K562 (cell line): Measurements from ENCODE around the gene CLHC1. TPM values are rescaled to one million over a fixed set of nuclear protein-coding genes. Genes with fewer than 3 reads are reported as not detected.

ENCODE experiments used
- ATF6 ChIP-seq: sonication (generic); formaldehyde crosslinking; IDR thresholded peaks from 2 replicates; pipeline ENCODE4 v1.4.0; 2020; ENCODE audit warnings: mild to moderate bottlenecking, missing genetic modification reagents
- BCOR ChIP-seq: fragments of 450-650 bp; IDR thresholded peaks from 2 replicates; pipeline ENCODE4 v1.6.1; 2016
- CGGBP1 ChIP-seq: fragments of 250-450 bp; sonication (Bioruptor Pico); IDR thresholded peaks from 2 replicates; pipeline ENCODE4 v1.9.0; 2021; ENCODE audit warnings: mild to moderate bottlenecking
- ELF1 ChIP-seq: fragments of 200-800 bp; sonication (Bioruptor generic); IDR thresholded peaks from 2 replicates; pipeline ENCODE4 v1.6.1; 2016; ENCODE audit warnings: missing genetic modification characterization, missing compliant biosample characterization
- EP300 ChIP-seq: IDR thresholded peaks from 2 replicates; pipeline ENCODE4 v1.6.1; 2012; ENCODE audit warnings: low read length, improper control_type of control experiment
- FOXJ2 ChIP-seq: fragments of 200-800 bp; sonication (Bioruptor generic); IDR thresholded peaks from 2 replicates; pipeline ENCODE4 v1.6.1; 2016; ENCODE audit warnings: missing genetic modification characterization, missing compliant biosample characterization
- HDAC1 ChIP-seq, 2 experiments: fragments of 450-650 bp; IDR thresholded peaks; 2 replicates each; pipeline ENCODE4 v1.6.1; 2016 to 2017; ENCODE audit warnings: inconsistent platforms in 1 of 2, mild to moderate bottlenecking in 1 of 2, moderate library complexity in 1 of 2
- HNRNPLL ChIP-seq: fragments of 200-400 bp; formaldehyde crosslinking; IDR thresholded peaks from 2 replicates; pipeline ENCODE4 v1.6.1; 2017; ENCODE audit warnings: low read length, low read depth, mild to moderate bottlenecking; ENCODE audit not compliant: poor library complexity, severe bottlenecking
- MEF2A ChIP-seq: IDR thresholded peaks from 2 replicates; pipeline ENCODE4 v1.6.1; 2011; ENCODE audit warnings: low read depth, mild to moderate bottlenecking, low read length, moderate library complexity; ENCODE audit not compliant: control insufficient read depth
- MYC ChIP-seq, 2 experiments: fragments of 250-450 bp in 1 of 2; sonication (Bioruptor Pico) in 1 of 2; IDR thresholded peaks; 2 replicates each; pipeline versions ENCODE4 v1.5.1 to v1.6.1; 2012 to 2021; ENCODE audit warnings: low read depth in 2 of 2, borderline replicate concordance in 1 of 2, improper control_type of control experiment in 1 of 2, low read length in 1 of 2, mild to moderate bottlenecking in 1 of 2, moderate library complexity in 1 of 2
- NCOR1 ChIP-seq: fragments of 450-650 bp; IDR thresholded peaks from 2 replicates; pipeline ENCODE4 v1.6.1; 2016; ENCODE audit warnings: mild to moderate bottlenecking, moderate library complexity
- NELFE ChIP-seq: IDR thresholded peaks from 2 replicates; pipeline ENCODE4 v1.6.1; 2011; ENCODE audit warnings: mild to moderate bottlenecking; ENCODE audit not compliant: insufficient read depth, insufficient read length
- NR2C1 ChIP-seq, 2 experiments: fragments of 450-650 bp; IDR thresholded peaks; 2 replicates each; pipeline ENCODE4 v1.6.1; 2017; ENCODE audit warnings: mild to moderate bottlenecking in 2 of 2, antibody characterized with exemption in 1 of 2, inconsistent platforms in 1 of 2, missing compliant biosample characterization in 1 of 2, missing genetic modification characterization in 1 of 2
- NRF1 ChIP-seq, 2 experiments: fragments of 450-650 bp; IDR thresholded peaks in 1 of 2; conservative IDR thresholded peaks in 1 of 2; 2 replicates each; pipeline ENCODE4 v1.6.1; 2014; ENCODE audit warnings: mild to moderate bottlenecking in 2 of 2
- PHTF2 ChIP-seq: fragments of 250-450 bp; sonication (Bioruptor Pico); IDR thresholded peaks from 2 replicates; pipeline ENCODE4 v1.5.0; 2021; ENCODE audit warnings: mild to moderate bottlenecking
- POLR2A ChIP-seq: fragments of 450-650 bp; conservative IDR thresholded peaks from 2 replicates; pipeline ENCODE4 v1.6.1; 2016
- SAP30 ChIP-seq: fragments of 200-600 bp; sonication (generic); IDR thresholded peaks from 2 replicates; pipeline ENCODE4 v1.6.1; 2012; ENCODE audit warnings: borderline replicate concordance, low read depth, mild to moderate bottlenecking, moderate library complexity, low read length, control low read depth, inconsistent platforms; ENCODE audit not compliant: insufficient read depth, poor library complexity, severe bottlenecking
- STAT5B ChIP-seq: fragments of 250-450 bp; sonication (Bioruptor Pico); IDR thresholded peaks from 2 replicates; pipeline ENCODE4 v1.8.0; 2021; ENCODE audit warnings: mild to moderate bottlenecking, inconsistent platforms
- ZNF12 ChIP-seq: sonication (generic); formaldehyde crosslinking; IDR thresholded peaks from 2 replicates; pipeline ENCODE4 v1.4.0; 2020; ENCODE audit warnings: mild to moderate bottlenecking, missing genetic modification reagents
- ZNF3 ChIP-seq: fragments of 250-450 bp; sonication (Bioruptor Pico); IDR thresholded peaks from 2 replicates; pipeline ENCODE4 v1.5.0; 2021; ENCODE audit warnings: mild to moderate bottlenecking, moderate library complexity
- ZNF764 ChIP-seq: fragments of 250-450 bp; sonication (Bioruptor Pico); IDR thresholded peaks from 2 replicates; pipeline ENCODE4 v1.4.0; 2020; ENCODE audit warnings: low read depth, mild to moderate bottlenecking, moderate library complexity
- polyA plus RNA-seq, 8 experiments: library from polyadenylated mRNA; depleted of rRNA in 4 of 8; stranded (reverse) in 5 of 8; unstranded in 3 of 8; fragments of >200 nt; fragmentation: Nextera tagmentation in 2 of 8; fragmentation: Illumina TruSeq in 1 of 8; extraction: Ambion mirVana in 2 of 8; extraction: Trizol in 1 of 8; gene quantifications; 2 replicates each; pipeline versions ENCODE4 v1.2.1 to v1.2.3, GENCODE V29; 2011 to 2014; ENCODE audit warnings: inconsistent platforms in 1 of 8, missing spikeins in 1 of 8
- total RNA-seq, 7 experiments: library from RNA; depleted of rRNA in 6 of 7; stranded (reverse); fragments of >200 nt in 6 of 7; fragmentation: Illumina TruSeq in 2 of 7; extraction: Trizol in 2 of 7; gene quantifications; 2 replicates each; pipeline versions ENCODE4 v1.2.1 to v1.2.3, GENCODE V29; 2011 to 2021; ENCODE audit warnings: low replicate concordance in 1 of 7
- TF ChIP-seq, protein P1 (sequence below): fragments of 450-650 bp; formaldehyde crosslinking; IDR thresholded peaks from 2 replicates; pipeline ENCODE4 v1.4.0; 2022; ENCODE audit warnings: mild to moderate bottlenecking, moderate library complexity
- TF ChIP-seq, protein P2 (sequence below): sonication (generic); formaldehyde crosslinking; IDR thresholded peaks from 2 replicates; pipeline ENCODE4 v1.8.0; 2022; ENCODE audit warnings: missing genetic modification reagents, mild to moderate bottlenecking, borderline replicate concordance

Gene CLHC1
- total and polyA plus RNA-seq, 9 of the 15 experiments (the other 6 are each of a cell fraction or from before 2014, with no cell fraction given): 3.7 to 14.3 (median 8.6) TPM

DNA sequence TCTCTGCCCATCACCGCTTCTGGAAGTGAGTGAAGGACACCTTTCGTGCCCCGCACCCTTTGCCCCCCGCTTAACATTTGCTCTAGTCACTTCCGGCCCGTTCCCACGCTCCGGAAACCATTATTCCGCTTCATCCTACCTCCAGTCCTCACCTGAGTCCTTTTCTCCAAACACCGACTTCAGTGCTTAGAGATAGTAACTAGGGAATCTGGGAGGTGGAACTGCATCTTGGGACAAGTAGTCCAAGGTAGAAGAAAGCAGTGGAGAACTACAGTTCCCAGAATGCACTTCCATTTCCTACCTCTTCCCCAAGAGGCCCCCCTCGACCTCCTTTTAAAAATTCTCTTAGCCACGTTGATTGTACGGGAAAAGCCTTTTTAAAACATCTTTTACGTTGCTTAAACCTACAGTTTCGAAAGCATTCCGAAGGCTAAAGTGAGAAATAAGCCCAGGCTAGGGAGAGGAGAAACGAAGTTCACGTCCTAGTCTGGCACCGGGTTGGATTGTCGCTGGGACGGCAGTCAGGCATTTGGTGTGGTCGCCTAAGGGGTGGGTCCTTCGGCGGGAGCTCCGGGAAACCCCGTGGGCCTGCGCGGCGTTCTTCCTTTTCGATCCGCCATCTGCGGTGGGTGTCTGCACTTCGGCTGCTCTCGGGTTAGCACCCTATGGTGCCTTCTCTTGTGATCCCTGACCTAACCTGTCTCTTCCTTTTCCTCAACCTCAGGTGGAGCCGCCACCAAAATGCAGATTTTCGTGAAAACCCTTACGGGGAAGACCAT, at the start of gene CLHC1, which contains the start of gene RPS27A (continued):
- TF ChIP-seq HDAC1 (IDR thresholded peaks at IDR 0.05) (peak in 1 of 2 experiments; percentile 80; a peak in 2 of 4 replicates), SAP30 (peak; percentile 70), PHTF2 (CRISPR knock-in tag) (no peak), ZNF764 (CRISPR knock-in tag) (no peak), CGGBP1 (CRISPR knock-in tag) (0 out of 2 replicates have a peak, but pooled peaks have one; percentile 19), MYC (IDR thresholded peaks at IDR 0.05; ENCODE audit: low read depth, low read length) (peak; percentile 84), MYC (CRISPR knock-in tag; IDR thresholded peaks at IDR 0.05; ENCODE audit: borderline replicate concordance, low read depth) (no peak; the same call in 1 of the 2 replicates), NRF1 (conservative IDR thresholded peaks at IDR 0.05 in 1 of 2, IDR thresholded peaks at IDR 0.05 in 1 of 2) (peak; percentile 92 to 94), EP300 (peak; percentile 12; the same call in 1 of the 2 replicates), NCOR1 (peak; percentile 37; the same call in 1 of the 2 replicates), ZNF12 (CRISPR knock-in tag) (no peak), NR2C1 (IDR thresholded peaks at IDR 0.05) (peak; percentile 82), NR2C1 (tag; IDR thresholded peaks at IDR 0.05) (peak; percentile 84), FOXJ2 (tag) (no peak; the same call in none of the 2 replicates), MEF2A (no peak), ZNF3 (CRISPR knock-in tag) (0 out of 2 replicates have a peak, but pooled peaks have one; percentile 15), NELFE (no peak), HNRNPLL (peak; percentile 94), POLR2A (peak; percentile 99), ELF1 (tag) (peak; percentile 98), STAT5B (CRISPR knock-in tag) (no peak), ATF6 (CRISPR knock-in tag) (0 out of 2 replicates have a peak, but pooled peaks have one; percentile 14), BCOR (0 out of 2 replicates have a peak, but pooled peaks have one; percentile 26)
- TF ChIP-seq, protein P1, sequence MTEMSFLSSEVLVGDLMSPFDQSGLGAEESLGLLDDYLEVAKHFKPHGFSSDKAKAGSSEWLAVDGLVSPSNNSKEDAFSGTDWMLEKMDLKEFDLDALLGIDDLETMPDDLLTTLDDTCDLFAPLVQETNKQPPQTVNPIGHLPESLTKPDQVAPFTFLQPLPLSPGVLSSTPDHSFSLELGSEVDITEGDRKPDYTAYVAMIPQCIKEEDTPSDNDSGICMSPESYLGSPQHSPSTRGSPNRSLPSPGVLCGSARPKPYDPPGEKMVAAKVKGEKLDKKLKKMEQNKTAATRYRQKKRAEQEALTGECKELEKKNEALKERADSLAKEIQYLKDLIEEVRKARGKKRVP (CRISPR knock-in tag): 0 out of 2 replicates have a peak, but pooled peaks have one; percentile 15
- TF ChIP-seq, protein P2, sequence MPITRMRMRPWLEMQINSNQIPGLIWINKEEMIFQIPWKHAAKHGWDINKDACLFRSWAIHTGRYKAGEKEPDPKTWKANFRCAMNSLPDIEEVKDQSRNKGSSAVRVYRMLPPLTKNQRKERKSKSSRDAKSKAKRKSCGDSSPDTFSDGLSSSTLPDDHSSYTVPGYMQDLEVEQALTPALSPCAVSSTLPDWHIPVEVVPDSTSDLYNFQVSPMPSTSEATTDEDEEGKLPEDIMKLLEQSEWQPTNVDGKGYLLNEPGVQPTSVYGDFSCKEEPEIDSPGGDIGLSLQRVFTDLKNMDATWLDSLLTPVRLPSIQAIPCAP (CRISPR knock-in tag): peak; percentile 10; the same call in 1 of the 2 replicates
